Fibroblast of pulmonary artery (primary cell): ENCODE data around the gene ENTREP1.

Experiments
- DNase-seq: peaks from one replicate; pipeline ENCODE4 v3.0.0-alpha.2; 2010; ENCODE audit warnings: low read depth
- H3K4me3 ChIP-seq: replicated peaks from 2 replicates; pipeline ENCODE4 v1.5.1; 2011; ENCODE audit warnings: low read depth, mild to moderate bottlenecking, control low read depth, low read length, moderate library complexity
- TF ChIP-seq, protein P1 (sequence below): IDR thresholded peaks from 2 replicates; pipeline ENCODE4 v1.5.1; 2011; ENCODE audit warnings: mild to moderate bottlenecking, control low read depth, low read length, inconsistent platforms; ENCODE audit errors: missing control alignments

ENTREP1 gene

DNA sequence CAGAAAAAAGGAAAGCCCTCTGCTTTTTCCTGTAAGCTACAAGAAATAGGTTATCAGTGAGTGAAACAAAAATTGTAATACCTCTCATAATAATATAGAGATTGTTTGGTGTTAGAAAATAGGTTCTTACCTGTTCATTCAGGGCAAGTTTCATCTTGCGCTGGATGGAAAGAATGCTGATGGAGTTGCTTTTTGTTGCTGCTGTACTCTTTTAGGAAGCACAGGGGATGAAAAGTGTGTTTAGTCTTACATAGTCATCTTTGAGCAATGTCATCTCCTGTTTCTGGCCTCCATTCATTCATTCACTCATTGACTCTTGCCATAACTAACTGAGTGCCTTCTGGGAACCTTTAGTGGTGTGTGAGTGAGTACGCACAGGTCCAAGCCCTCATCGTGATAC, 6.4 kb downstream of the ENTREP1 start:
- TF ChIP-seq, protein P1, sequence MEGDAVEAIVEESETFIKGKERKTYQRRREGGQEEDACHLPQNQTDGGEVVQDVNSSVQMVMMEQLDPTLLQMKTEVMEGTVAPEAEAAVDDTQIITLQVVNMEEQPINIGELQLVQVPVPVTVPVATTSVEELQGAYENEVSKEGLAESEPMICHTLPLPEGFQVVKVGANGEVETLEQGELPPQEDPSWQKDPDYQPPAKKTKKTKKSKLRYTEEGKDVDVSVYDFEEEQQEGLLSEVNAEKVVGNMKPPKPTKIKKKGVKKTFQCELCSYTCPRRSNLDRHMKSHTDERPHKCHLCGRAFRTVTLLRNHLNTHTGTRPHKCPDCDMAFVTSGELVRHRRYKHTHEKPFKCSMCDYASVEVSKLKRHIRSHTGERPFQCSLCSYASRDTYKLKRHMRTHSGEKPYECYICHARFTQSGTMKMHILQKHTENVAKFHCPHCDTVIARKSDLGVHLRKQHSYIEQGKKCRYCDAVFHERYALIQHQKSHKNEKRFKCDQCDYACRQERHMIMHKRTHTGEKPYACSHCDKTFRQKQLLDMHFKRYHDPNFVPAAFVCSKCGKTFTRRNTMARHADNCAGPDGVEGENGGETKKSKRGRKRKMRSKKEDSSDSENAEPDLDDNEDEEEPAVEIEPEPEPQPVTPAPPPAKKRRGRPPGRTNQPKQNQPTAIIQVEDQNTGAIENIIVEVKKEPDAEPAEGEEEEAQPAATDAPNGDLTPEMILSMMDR, result no peak
- DNase-seq, result no peak
- H3K4me3 ChIP-seq, result no peak overlapping the region

DNA sequence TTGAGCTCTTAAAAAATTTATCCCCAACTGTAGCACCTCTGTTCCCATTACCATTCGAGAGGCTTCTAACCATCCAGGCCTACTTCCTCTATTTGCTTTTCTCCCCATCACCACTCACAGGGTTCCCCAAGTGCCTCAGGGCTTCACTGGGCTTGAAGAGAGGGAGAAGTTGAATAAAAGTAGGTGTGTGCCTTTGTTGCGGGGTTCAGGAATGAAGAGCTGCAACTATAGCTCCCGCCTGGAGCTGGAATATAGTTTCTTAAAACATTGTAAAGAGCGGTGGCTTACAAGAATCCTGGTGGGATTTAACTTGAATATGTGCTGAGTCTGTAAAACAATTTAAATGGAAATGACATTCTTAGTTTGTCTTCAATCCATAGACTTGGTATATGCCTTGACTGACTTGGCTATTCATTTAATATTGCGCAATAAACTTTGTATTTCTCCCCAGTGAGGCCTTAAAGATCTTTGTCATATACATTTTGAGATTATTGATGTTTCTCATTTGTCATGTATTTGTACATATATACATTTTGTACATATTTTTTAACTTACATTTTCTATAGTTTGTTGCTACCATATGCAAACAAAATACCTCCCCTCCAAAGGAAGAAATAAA, 7.2 kb downstream of the ENTREP1 start:
- TF ChIP-seq, protein P1, result no peak
- no peak overlapping the region for H3K4me3 ChIP-seq
- DNase-seq, result no peak

DNA sequence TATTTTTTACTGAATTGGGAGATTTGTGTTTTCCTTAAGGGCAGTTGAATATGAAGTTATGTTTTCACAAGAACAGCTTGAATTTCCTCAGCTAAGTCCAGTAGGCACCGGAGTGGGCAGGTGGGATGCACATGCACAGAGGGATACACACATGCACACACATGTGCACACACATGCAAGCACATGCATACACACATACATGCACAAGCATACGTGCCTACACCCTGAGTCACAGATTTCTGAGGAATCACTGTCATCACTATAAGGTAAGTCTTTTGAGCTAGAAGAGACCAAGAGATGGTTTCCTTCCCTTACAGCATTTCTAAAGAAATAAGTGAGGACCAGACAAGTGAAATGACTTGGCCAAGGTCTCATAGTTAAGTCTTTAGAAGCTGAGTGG, 8.7 kb downstream of the ENTREP1 start:
- no peak overlapping the region for H3K4me3 ChIP-seq
- DNase-seq, result no peak
- TF ChIP-seq, protein P1, result no peak

DNA sequence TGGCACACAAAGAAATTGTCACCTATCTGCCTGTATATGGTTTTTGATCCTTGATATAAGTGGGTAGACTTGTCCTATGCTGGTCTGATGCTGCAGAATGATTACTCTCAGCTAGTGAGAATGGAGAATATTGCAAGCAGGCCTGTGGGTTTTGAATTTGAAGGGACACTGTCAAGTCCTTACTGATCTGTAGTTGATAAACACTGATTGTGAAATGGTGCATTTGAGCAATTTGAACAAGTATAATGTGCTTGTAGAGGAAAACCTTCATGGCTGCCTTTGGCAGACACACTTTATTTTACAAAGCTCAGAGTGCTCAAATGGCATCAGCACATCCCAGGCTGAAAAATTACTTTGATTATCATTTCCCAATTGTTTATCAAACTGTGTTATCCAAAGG, 9.3 kb downstream of the ENTREP1 start:
- TF ChIP-seq, protein P1, result no peak
- DNase-seq, result no peak
- no peak overlapping the region for H3K4me3 ChIP-seq

DNA sequence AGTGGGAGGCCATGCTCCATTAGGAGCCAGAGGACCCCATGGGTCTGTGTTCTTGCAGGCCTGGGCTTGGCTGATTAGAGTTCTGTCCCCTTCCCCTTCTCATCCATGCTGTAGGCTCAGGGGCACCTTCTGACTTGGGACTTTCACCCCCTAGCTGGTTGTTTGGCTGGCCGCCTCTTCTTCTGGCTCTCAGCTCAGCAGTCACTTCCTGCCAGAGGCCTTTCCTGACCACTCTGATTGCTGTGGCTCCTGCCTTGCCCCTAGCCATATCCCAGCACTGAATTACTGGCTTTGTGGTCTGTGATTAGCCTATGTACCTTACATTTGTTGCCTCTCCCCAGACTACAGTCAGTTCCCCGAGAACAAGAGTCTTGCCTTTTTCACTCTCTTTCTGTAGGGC, 14.6 kb downstream of the ENTREP1 start:
- H3K4me3 ChIP-seq, result no peak overlapping the region
- no peak for DNase-seq
- TF ChIP-seq, protein P1, result no peak

DNA sequence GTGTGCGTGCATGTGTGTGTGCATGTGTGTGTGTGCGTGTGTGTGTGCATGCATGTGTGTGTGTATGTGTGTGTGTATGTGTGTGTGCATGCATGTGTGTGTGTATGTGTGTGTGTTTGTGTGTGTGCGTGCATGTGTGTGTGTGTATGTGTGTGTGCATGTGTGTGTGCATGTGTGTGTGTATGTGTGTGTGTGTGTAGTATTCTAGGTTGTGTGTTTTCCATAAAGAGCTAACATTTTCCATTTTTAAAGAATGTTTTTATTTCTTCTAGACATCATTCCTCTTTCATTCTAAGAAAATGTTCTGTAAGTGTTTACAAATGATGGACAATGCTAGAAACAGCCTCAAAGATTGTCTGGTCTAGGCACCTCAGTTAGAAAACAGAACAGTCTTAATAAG, 15.6 kb downstream of the ENTREP1 start:
- no peak for DNase-seq
- TF ChIP-seq, protein P1, result no peak
- no peak overlapping the region for H3K4me3 ChIP-seq

DNA sequence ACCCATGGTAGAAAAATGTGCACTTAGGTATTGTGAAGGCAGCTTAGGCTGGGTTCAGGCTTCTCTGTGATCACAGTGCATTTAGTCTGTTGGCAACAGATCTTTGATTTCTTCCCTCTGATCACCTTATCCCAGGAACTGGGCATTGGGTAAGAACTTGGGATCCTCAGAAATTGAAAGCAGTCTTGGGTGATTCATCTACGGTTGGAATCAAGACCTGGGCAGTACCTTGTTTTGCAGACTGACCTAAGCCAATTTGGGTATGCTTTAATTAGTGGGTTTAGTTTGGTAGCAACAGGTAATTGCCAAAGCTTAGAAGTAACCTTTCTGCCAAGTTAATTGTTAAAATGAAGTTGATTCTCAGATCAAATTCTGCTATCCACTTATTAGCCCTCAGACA, 17.8 kb downstream of the ENTREP1 start:
- no peak for DNase-seq
- H3K4me3 ChIP-seq, result no peak overlapping the region
- TF ChIP-seq, protein P1, result no peak
